ENCODE measurements around the gene UGT1A10. TPM values are rescaled to one million over a fixed set of nuclear protein-coding genes. Genes with fewer than 3 reads are reported as not detected.

The UGT1A10 gene
- total and polyA plus RNA-seq, 2 donors (not counting 1 experiment from before 2014, with no cell fraction given) = not detected

- H3K4me1 Mint-ChIP-seq = peaks cover 3% of the 10 kb centered on the region
- POLR2A ChIA-PET = no interaction called here
These were observed 76.5 kb downstream of the UGT1A10 start, which contains the start of gene UGT1A5 for GRCh38 chr2:233712611-233713261. Gene UGT1A5 (plus strand): TSS chr2:233712907. CDS start chr2:233712992, 85 bp downstream.

More at GRCh38 chr2:233712611-233713261, 76.5 kb downstream of the UGT1A10 start, which contains the start of gene UGT1A5:
- no peaks in the 10 kb centered on the region for H3K4me1 ChIP-seq (ENCODE audit: control insufficient read depth in 2 of 2, insufficient read depth in 2 of 2, low read length in 2 of 2)
- H3K27me3 ChIP-seq (replicated peaks in 1 of 4; ENCODE audit: control extremely low read depth in 1 of 4, control insufficient read depth in 3 of 4, insufficient read depth in 4 of 4, low read length in 3 of 4) = peaks cover 0 to 8% (median 0%) of the 10 kb centered on the region in 4 experiments
- H3K4me3 Mint-ChIP-seq = no peak within 1 kb of the TSS
- WGBS (ENCODE audit: insufficient coverage) = 86% methylated on average over 13 of the region's 14 CpGs
- no peaks in the 10 kb centered on the region for H3K9me3 Mint-ChIP-seq (ENCODE audit: insufficient read depth)
- H3K79me2 ChIP-seq (ENCODE audit: control insufficient read depth, insufficient read depth, low read length) = no peaks in the 10 kb centered on the region
- no peaks in the 10 kb centered on the region for H3K36me3 ChIP-seq (replicated peaks in 1 of 2; ENCODE audit: control extremely low read depth in 1 of 2, control insufficient read depth in 1 of 2, extremely low read depth in 1 of 2, insufficient read depth in 2 of 2, low read length in 1 of 2)
- no peak within 1 kb of the TSS for H3K4me3 ChIP-seq (ENCODE audit: control extremely low read depth in 1 of 5, extremely low read depth in 1 of 5, insufficient read depth in 1 of 5, low read depth in 2 of 5, low read length in 4 of 5)
- no peaks in the 10 kb centered on the region for H4K20me1 ChIP-seq (ENCODE audit: control insufficient read depth, insufficient read depth, low read length, poor library complexity, severe bottlenecking)
- H2AFZ ChIP-seq (ENCODE audit: insufficient read depth, low read depth, low read length, poor library complexity, severe bottlenecking) = no peak within 1 kb of the TSS
- no peaks in the 10 kb centered on the region for H3K9me3 ChIP-seq (ENCODE audit: control extremely low read depth in 1 of 3, control insufficient read depth in 2 of 3, insufficient read depth in 1 of 3, low read length in 2 of 3)
- CTCF ChIA-PET = interaction anchor here (1.4 to 2.5 kb wide), 4 partner anchors 264 to 312 kb away, joined by 5 to 9 read pairs (median 7); no protein-coding TSS in a partner anchor
- no peak for DNase-seq
- no peak within 1 kb of the TSS for H3K9ac ChIP-seq (ENCODE audit: low read length)
- no peak within 1 kb of the TSS for H3K27ac Mint-ChIP-seq
- no peak within 1 kb of the TSS for H3K4me2 ChIP-seq (replicated peaks; ENCODE audit: low read depth, low read length, poor library complexity, severe bottlenecking)
- no peak for ATAC-seq (ENCODE audit: low read depth)
- no peak within 1 kb of the TSS for H3K27ac ChIP-seq (ENCODE audit: low read length in 2 of 2)
- H3K27me3 Mint-ChIP-seq = peaks cover 26% of the 10 kb centered on the region
- intact Hi-C loops (cut with micrococcal nuclease) = no loop called here
- TF ChIP-seq EZH2 (IDR thresholded peaks at IDR 0.05; ENCODE audit: borderline replicate concordance, insufficient read depth, low read depth, low read length, poor library complexity, severe bottlenecking) = no peak
- no peak for TF ChIP-seq CTCF (IDR thresholded peaks at IDR 0.05)
